Epithelial cell of proximal tubule (primary cell): ENCODE results near the gene CREB3L4. TPM values are rescaled to one million over a fixed set of nuclear protein-coding genes. Genes with fewer than 3 reads are reported as not detected.

Experiments used
- DNase-seq: peaks from one replicate; pipeline ENCODE4 v3.0.0-alpha.2; 2011; ENCODE audit warnings: low read depth
- H3K4me3 ChIP-seq: 2 replicates; pipeline ENCODE4 v1.5.1; 2011; ENCODE audit warnings: low read depth, mild to moderate bottlenecking, low read length
- total RNA-seq: library from RNA; depleted of rRNA; stranded (reverse); fragments of >200 nt; gene quantifications from 2 replicates; pipeline ENCODE4 v1.2.3, GENCODE V29; 2015
- TF ChIP-seq, protein P1 (sequence below): conservative IDR thresholded peaks from 2 replicates; pipeline ENCODE4 v1.5.1; 2012; ENCODE audit warnings: low read depth, mild to moderate bottlenecking, low read length

The CREB3L4 gene
- total RNA-seq, 1 donor from 2014 or later, result 10.7 TPM

DNA sequence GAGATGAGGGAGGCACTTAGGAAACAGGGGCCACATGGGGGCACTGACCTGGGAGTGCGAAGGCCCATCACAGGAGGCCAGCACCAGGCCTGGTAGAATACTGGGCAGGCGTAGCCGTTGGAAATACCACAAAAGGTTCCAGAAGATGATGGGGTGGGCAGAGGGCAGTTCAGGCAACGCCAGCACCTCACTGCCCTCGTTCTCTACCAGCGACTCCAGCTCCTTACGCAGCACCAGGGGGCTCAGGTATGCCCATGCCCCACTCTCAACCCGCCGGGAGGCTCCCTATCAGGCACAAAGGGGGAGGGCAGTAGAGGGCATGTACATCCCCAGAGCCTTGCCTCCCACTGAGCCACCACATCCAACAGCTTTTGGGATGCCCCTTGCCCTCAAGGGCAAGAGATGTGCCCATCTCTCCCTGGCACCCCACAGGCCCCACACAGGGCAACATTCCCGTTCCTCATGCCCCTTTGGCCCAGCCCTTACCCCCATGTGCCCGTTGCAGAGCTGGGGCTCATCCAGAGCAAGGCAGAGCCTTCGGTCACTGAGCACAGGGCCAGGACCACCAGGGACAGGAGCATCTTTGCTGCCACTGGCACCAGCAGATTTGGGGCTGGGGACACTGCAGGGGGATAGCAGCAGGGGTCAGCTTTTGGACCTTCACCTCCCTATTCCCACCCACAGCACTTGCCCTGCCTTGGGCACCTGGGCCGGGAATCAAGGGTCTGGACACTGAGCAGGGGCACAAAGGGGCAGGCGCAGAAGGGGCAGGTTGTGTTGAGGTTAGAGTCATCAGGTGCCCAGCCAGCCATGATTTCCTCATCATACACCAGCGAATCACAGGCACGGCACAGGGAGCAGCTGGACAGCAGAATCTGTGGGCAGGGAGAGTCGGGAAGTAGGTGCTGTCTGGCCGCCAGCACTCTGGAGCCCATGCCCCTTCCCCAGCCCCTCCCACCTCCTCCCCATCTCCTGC lies 35.3 kb upstream of the CREB3L4 start:
- DNase-seq, result no peak
- TF ChIP-seq, protein P1, sequence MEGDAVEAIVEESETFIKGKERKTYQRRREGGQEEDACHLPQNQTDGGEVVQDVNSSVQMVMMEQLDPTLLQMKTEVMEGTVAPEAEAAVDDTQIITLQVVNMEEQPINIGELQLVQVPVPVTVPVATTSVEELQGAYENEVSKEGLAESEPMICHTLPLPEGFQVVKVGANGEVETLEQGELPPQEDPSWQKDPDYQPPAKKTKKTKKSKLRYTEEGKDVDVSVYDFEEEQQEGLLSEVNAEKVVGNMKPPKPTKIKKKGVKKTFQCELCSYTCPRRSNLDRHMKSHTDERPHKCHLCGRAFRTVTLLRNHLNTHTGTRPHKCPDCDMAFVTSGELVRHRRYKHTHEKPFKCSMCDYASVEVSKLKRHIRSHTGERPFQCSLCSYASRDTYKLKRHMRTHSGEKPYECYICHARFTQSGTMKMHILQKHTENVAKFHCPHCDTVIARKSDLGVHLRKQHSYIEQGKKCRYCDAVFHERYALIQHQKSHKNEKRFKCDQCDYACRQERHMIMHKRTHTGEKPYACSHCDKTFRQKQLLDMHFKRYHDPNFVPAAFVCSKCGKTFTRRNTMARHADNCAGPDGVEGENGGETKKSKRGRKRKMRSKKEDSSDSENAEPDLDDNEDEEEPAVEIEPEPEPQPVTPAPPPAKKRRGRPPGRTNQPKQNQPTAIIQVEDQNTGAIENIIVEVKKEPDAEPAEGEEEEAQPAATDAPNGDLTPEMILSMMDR, result no peak
- H3K4me3 ChIP-seq, result no peak overlapping the region

- TF ChIP-seq, protein P1, result no peak
These were observed 34.3 kb upstream of the CREB3L4 start for GRCh38 chr1:153933430-153933829.

GRCh38 chr1:153933955-153934354 lies 33.7 kb upstream of the CREB3L4 start:
- no peak for DNase-seq
- no peak overlapping the region for H3K4me3 ChIP-seq
- TF ChIP-seq, protein P1, result no peak

More at GRCh38 chr1:153933430-153933829, 34.3 kb upstream of the CREB3L4 start:
- H3K4me3 ChIP-seq, result no peak overlapping the region
- no peak for DNase-seq

GRCh38 chr1:153934746-153935145 lies 33.0 kb upstream of the CREB3L4 start:
- no peak for DNase-seq
- TF ChIP-seq, protein P1, result no peak
- H3K4me3 ChIP-seq, result no peak overlapping the region

GRCh38 chr1:153936011-153936802 lies 31.5 kb upstream of the CREB3L4 start:
- no peak for DNase-seq
- no peak overlapping the region for H3K4me3 ChIP-seq
- TF ChIP-seq, protein P1, result no peak

- no peak for DNase-seq
- H3K4me3 ChIP-seq, result no peak overlapping the region
- TF ChIP-seq, protein P1, result no peak
These were observed 30.4 kb upstream of the CREB3L4 start for GRCh38 chr1:153937331-153937730.
